OCI-LY3 (cell line): ENCODE data around the gene C2orf72.

Experiments used
- EZH2phosphoT487 ChIP-seq: fragments of 200-600 bp; shearing (Covaris generic); IDR thresholded peaks from 2 replicates; pipeline ENCODE4 v1.6.1; 2018; ENCODE audit warnings: antibody characterized with exemption, mixed run types, low read depth
- TF ChIP-seq, protein P1 (sequence below): fragments of 200-600, 300-600 bp; sonication (generic); IDR thresholded peaks from 2 replicates; pipeline ENCODE4 v1.5.1; 2014; ENCODE audit warnings: antibody characterized with exemption, low read length, low read depth

DNA sequence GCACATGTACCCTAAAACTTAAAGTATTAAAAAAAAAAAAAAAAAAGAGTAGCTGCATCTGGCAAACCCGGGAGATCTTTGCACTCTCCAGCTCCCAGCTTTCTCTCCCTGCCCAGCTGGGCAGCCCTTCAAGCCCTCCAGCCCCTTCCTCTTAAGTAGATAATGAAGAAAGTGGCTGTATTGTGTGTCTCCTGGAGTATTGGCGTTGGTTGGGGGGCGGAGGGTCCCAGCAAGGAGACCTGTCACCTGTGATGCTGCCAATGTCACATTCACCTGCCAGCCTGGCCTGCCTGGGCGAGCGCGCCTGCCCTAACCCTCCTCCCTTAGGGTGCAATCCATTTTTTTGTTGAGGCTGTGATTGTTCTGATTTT, 2.0 kb downstream of the C2orf72 start:
- TF ChIP-seq EZH2phosphoT487, result no peak
- TF ChIP-seq, protein P1, sequence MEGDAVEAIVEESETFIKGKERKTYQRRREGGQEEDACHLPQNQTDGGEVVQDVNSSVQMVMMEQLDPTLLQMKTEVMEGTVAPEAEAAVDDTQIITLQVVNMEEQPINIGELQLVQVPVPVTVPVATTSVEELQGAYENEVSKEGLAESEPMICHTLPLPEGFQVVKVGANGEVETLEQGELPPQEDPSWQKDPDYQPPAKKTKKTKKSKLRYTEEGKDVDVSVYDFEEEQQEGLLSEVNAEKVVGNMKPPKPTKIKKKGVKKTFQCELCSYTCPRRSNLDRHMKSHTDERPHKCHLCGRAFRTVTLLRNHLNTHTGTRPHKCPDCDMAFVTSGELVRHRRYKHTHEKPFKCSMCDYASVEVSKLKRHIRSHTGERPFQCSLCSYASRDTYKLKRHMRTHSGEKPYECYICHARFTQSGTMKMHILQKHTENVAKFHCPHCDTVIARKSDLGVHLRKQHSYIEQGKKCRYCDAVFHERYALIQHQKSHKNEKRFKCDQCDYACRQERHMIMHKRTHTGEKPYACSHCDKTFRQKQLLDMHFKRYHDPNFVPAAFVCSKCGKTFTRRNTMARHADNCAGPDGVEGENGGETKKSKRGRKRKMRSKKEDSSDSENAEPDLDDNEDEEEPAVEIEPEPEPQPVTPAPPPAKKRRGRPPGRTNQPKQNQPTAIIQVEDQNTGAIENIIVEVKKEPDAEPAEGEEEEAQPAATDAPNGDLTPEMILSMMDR, result no peak
